Left hindlimb (tissue), 1 donor: ENCODE results near the gene CCDC93.
"Not testable (repeated sequence)": the region's sequence is repeated elsewhere in the genome, so short reads cannot be mapped to it uniquely, and the experiment has no call there.

Experiments
- DNase-seq: peaks from one replicate; pipeline ENCODE4 v3.0.0-alpha.2; 2018

CCDC93 gene

GRCh38 chr2:117949806-117950205, 64.1 kb downstream of the CCDC93 start:
- DNase-seq: no peak

- DNase-seq: no peak
These were observed 65.3 kb downstream of the CCDC93 start for GRCh38 chr2:117948615-117949014.

- no peak for DNase-seq
These were observed 68.6 kb downstream of the CCDC93 start for GRCh38 chr2:117945296-117945695.

GRCh38 chr2:117944816-117945215, 69.1 kb downstream of the CCDC93 start:
- DNase-seq: no peak

- DNase-seq: no peak
These were observed 70.7 kb downstream of the CCDC93 start for GRCh38 chr2:117943013-117943672.

GRCh38 chr2:117942551-117942950, 71.3 kb downstream of the CCDC93 start:
- no peak for DNase-seq

- no peak for DNase-seq
These were observed 72.2 kb downstream of the CCDC93 start for GRCh38 chr2:117941693-117942092.

GRCh38 chr2:117940436-117940835, 73.4 kb downstream of the CCDC93 start:
- no peak for DNase-seq

- no peak for DNase-seq
These were observed 75.3 kb downstream of the CCDC93 start for GRCh38 chr2:117938611-117939010.

- no peak for DNase-seq
These were observed 76.9 kb downstream of the CCDC93 start for GRCh38 chr2:117936871-117937428.

- no peak for DNase-seq
These were observed 77.9 kb downstream of the CCDC93 start for GRCh38 chr2:117935954-117936353.

GRCh38 chr2:117935456-117935855, 78.4 kb downstream of the CCDC93 start:
- DNase-seq: no peak

- DNase-seq: no peak
These were observed 80.0 kb downstream of the CCDC93 start for GRCh38 chr2:117933884-117934354.

GRCh38 chr2:117931978-117932377, 81.9 kb downstream of the CCDC93 start:
- no peak for DNase-seq

GRCh38 chr2:117931266-117931665, 82.6 kb downstream of the CCDC93 start:
- DNase-seq: no peak

- DNase-seq: no peak
These were observed 83.1 kb downstream of the CCDC93 start for GRCh38 chr2:117930775-117931174.

GRCh38 chr2:117923471-117923870, 90.4 kb downstream of the CCDC93 start:
- DNase-seq: not testable (repeated sequence)

- no peak for DNase-seq
These were observed 92.3 kb downstream of the CCDC93 start for GRCh38 chr2:117921520-117921919.

- DNase-seq: no peak
These were observed 95.3 kb downstream of the CCDC93 start for GRCh38 chr2:117918608-117919007.

- DNase-seq: no peak
These were observed 96.5 kb downstream of the CCDC93 start for GRCh38 chr2:117917223-117917917.

- DNase-seq: no peak
These were observed 110.9 kb downstream of the CCDC93 start for GRCh38 chr2:117902933-117903332.

- DNase-seq: no peak
These were observed 125.0 kb downstream of the CCDC93 start for GRCh38 chr2:117888897-117889296.

GRCh38 chr2:117885308-117885707, 128.6 kb downstream of the CCDC93 start:
- no peak for DNase-seq

GRCh38 chr2:117879003-117879402, 134.9 kb downstream of the CCDC93 start:
- no peak for DNase-seq
